Measurements from ENCODE around the gene ZNF536. TPM values are rescaled to one million over a fixed set of nuclear protein-coding genes. Genes with fewer than 3 reads are reported as not detected.

The ZNF536 gene
- total RNA-seq, 1 donor from 2014 or later = 24.9 TPM

DNA sequence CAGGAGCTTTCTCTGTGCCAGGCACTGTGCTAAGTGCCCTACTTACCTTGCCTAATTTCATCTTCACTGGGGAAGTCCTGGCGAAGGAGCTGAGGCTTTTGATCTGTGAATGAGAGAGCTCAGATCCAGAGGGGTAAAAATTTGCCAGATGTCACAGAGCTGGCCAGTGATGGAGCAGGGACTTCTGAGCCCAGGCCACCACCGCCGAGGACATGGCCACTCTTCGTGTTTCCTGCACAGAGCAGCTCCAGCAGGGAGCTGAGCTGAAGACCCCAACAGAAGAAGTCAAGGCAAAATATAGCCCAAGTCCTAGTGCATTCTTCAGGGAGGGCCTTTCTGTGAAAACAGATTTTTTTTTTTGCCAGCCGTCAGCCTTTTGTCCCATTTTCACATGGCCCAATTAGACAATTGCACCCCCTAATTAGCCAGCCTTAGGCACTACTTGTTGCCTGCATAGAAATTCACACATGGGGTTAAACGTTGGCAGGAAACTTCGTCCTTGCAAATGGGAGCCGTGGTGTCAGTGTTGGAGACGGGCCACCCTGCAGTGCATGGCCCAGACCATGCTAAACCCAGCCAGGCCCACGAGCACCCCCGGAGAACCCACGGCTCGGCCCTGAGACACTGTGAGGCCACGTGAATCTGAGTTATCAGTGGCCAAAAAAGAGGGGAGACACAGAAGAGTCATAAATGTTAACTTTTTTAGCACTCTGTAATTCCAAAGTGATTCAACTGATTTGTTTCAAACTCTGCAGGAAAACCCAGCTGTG is 7.8 kb downstream of the ZNF536 start:
- peaks cover 12% of the 10 kb centered on the region for H3K27me3 Mint-ChIP-seq (ENCODE audit: unreplicated experiment)
- H3K9me3 Mint-ChIP-seq (ENCODE audit: unreplicated experiment) = peaks cover 7% of the 10 kb centered on the region
- H3K4me1 Mint-ChIP-seq (ENCODE audit: low read depth, unreplicated experiment) = peaks cover 8% of the 10 kb centered on the region
- TF ChIP-seq, protein P1, sequence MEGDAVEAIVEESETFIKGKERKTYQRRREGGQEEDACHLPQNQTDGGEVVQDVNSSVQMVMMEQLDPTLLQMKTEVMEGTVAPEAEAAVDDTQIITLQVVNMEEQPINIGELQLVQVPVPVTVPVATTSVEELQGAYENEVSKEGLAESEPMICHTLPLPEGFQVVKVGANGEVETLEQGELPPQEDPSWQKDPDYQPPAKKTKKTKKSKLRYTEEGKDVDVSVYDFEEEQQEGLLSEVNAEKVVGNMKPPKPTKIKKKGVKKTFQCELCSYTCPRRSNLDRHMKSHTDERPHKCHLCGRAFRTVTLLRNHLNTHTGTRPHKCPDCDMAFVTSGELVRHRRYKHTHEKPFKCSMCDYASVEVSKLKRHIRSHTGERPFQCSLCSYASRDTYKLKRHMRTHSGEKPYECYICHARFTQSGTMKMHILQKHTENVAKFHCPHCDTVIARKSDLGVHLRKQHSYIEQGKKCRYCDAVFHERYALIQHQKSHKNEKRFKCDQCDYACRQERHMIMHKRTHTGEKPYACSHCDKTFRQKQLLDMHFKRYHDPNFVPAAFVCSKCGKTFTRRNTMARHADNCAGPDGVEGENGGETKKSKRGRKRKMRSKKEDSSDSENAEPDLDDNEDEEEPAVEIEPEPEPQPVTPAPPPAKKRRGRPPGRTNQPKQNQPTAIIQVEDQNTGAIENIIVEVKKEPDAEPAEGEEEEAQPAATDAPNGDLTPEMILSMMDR (IDR thresholded peaks at IDR 0.05; ENCODE audit: partially characterized antibody, unreplicated experiment) = no peak
- H3K4me3 Mint-ChIP-seq (ENCODE audit: unreplicated experiment) = no peak overlapping the region
- no peaks in the 10 kb centered on the region for H3K36me3 Mint-ChIP-seq (ENCODE audit: unreplicated experiment)
- H3K27ac Mint-ChIP-seq (ENCODE audit: unreplicated experiment) = no peak overlapping the region
- DNase-seq = no peak

DNA sequence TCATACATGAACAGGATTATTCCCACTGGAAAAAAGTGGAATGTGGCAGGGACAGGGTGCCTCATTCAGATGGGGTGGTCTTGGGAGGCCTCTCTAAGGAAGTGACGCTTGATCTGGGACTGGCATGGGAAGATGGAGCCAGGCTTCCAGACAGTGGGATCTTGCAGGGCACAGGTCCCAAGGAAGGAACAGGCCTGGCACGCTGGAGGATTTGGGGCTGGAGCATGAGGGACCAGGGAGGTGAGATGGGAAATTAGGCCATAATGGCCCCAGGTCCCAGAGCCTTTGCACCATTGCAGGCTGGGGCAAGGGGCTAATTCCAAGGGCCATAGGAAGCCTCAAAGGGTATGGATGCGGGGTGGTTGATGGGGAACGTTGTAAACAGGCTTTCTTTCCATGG is 9.2 kb downstream of the ZNF536 start:
- Mint-ChIP-seq H3K4me3 (ENCODE audit: unreplicated experiment) (no peak overlapping the region), H3K27ac (ENCODE audit: unreplicated experiment) (no peak overlapping the region), H3K27me3 (ENCODE audit: unreplicated experiment) (peaks cover 9% of the 10 kb centered on the region), H3K9me3 (ENCODE audit: unreplicated experiment) (peaks cover 9% of the 10 kb centered on the region), H3K4me1 (ENCODE audit: low read depth, unreplicated experiment) (peaks cover 14% of the 10 kb centered on the region), H3K36me3 (ENCODE audit: unreplicated experiment) (no peaks in the 10 kb centered on the region)
- TF ChIP-seq, protein P1 (IDR thresholded peaks at IDR 0.05; ENCODE audit: partially characterized antibody, unreplicated experiment) = no peak
- no peak for DNase-seq

DNA sequence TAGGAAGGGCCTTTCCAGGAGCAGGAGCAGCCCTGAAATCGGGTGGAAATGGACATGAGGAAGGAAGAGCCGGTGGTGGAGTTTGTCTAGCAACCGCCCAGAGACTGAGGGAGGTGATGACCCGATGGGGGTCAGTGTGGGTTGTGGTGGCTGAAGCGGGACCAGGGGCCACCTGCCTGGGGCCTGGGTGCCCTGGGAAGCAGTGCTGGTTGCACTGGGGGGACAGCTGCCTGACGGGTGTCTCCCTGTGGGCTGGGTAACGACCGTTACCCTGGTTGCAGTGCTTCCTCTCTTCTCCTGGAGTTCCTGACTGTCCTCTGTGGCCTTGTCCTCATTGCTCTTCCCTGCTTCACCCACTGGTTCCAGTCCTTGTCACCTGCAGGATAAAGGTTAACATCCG is 13.0 kb downstream of the ZNF536 start:
- H3K27me3 Mint-ChIP-seq (ENCODE audit: unreplicated experiment) = peaks cover 5% of the 10 kb centered on the region
- H3K36me3 Mint-ChIP-seq (ENCODE audit: unreplicated experiment) = no peaks in the 10 kb centered on the region
- peak overlapping the region; percentile 7 for H3K27ac Mint-ChIP-seq (ENCODE audit: unreplicated experiment)
- TF ChIP-seq, protein P1 (IDR thresholded peaks at IDR 0.05; ENCODE audit: partially characterized antibody, unreplicated experiment) = no peak
- peaks cover 18% of the 10 kb centered on the region for H3K4me1 Mint-ChIP-seq (ENCODE audit: low read depth, unreplicated experiment)
- peaks cover 7% of the 10 kb centered on the region for H3K9me3 Mint-ChIP-seq (ENCODE audit: unreplicated experiment)
- DNase-seq = no peak
- peak overlapping the region; percentile 20 for H3K4me3 Mint-ChIP-seq (ENCODE audit: unreplicated experiment)

DNA sequence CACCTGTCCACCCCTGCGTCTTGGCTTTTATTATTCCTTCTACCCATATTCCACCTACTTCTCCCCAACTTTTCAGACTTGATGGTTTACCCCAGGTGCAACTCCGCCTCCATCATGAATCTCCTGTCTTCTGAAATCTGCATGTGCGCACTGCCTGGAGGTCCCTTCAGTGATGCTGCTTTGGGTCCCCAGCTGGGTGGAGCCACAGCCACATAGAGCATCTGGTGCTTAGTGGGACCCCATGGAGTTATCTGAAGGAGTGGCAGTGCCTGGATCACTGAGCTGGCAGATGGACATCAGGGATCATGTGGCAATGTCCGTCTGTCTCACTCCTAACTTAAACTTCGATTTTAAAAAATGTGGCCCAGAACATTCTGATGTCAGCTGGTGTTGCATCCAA is 13.5 kb downstream of the ZNF536 start:
- no peak for DNase-seq
- H3K36me3 Mint-ChIP-seq (ENCODE audit: unreplicated experiment) = no peaks in the 10 kb centered on the region
- peaks cover 5% of the 10 kb centered on the region for H3K27me3 Mint-ChIP-seq (ENCODE audit: unreplicated experiment)
- H3K4me3 Mint-ChIP-seq (ENCODE audit: unreplicated experiment) = peak overlapping the region; percentile 20
- peaks cover 7% of the 10 kb centered on the region for H3K9me3 Mint-ChIP-seq (ENCODE audit: unreplicated experiment)
- TF ChIP-seq, protein P1 (IDR thresholded peaks at IDR 0.05; ENCODE audit: partially characterized antibody, unreplicated experiment) = no peak
- peaks cover 18% of the 10 kb centered on the region for H3K4me1 Mint-ChIP-seq (ENCODE audit: low read depth, unreplicated experiment)
- peak overlapping the region; percentile 7 for H3K27ac Mint-ChIP-seq (ENCODE audit: unreplicated experiment)

DNA sequence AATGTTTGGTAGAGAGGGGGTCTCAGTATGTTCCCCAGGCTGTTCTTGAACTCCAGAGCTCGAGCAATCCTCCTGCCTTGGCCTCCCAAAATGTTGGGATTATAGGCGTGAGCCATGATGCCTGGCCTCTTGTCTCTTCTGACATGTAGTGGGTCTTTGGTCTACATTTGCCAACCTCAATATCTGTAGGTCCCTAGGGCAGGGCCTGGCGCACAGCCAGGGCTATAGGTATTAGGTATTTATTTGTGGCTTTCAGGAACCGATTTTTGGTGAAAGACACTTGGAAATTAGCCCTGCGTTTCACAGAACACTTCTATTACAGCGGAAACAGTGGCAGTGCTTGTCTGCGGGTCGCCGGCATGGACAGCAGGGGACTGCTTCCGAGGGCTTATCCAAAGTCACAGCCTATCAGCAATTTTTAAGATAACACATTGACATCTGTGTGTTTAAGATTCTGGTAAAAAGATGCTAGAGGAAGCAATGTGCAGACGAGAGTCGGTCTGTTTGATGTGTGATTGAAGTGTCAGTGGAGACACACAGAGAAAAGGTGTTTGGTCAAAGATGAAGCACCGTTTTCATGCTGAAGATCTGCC is 14.5 kb downstream of the ZNF536 start:
- peaks cover 3% of the 10 kb centered on the region for H3K27me3 Mint-ChIP-seq (ENCODE audit: unreplicated experiment)
- H3K9me3 Mint-ChIP-seq (ENCODE audit: unreplicated experiment) = peaks cover 7% of the 10 kb centered on the region
- H3K36me3 Mint-ChIP-seq (ENCODE audit: unreplicated experiment) = no peaks in the 10 kb centered on the region
- TF ChIP-seq, protein P1 (IDR thresholded peaks at IDR 0.05; ENCODE audit: partially characterized antibody, unreplicated experiment) = no peak
- no peak overlapping the region for H3K27ac Mint-ChIP-seq (ENCODE audit: unreplicated experiment)
- H3K4me1 Mint-ChIP-seq (ENCODE audit: low read depth, unreplicated experiment) = peaks cover 20% of the 10 kb centered on the region
- DNase-seq = no peak
- no peak overlapping the region for H3K4me3 Mint-ChIP-seq (ENCODE audit: unreplicated experiment)
